ENCODE results near the gene TWF1.

TWF1 gene

DNA sequence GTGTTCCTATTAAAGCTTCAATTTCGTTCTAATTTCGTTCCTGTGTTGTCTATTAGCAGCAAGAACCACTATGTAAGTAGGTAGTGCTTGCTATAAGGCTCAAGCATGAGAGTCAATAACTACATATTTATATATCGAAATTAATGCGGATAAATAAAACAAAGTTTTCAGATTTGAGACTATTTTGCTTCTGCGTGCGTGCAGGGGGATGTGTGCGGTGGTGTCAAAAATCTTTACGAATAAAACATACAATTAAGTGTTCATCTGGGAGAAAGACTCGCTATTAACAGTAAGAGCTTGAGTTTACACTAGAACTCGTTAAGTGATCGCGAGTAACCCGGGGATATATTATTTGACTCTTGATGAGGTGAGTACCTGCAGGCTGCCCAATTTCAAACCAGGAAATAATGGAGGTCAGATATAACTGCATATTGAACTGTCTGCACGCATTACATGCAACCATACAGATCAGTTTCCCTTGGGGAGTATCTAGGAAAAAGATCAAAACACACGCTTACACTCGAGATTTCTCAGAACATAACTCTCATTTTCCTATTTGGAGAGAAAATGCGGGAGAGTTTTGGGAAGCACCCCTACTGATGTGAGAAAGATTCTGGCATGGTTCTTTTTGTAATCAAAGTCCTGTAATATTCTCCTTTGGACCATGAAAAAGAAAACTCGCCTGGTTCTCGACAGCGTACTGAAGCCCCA is 813 bp downstream of the TWF1 start:
- TF ChIP-seq, protein P1, sequence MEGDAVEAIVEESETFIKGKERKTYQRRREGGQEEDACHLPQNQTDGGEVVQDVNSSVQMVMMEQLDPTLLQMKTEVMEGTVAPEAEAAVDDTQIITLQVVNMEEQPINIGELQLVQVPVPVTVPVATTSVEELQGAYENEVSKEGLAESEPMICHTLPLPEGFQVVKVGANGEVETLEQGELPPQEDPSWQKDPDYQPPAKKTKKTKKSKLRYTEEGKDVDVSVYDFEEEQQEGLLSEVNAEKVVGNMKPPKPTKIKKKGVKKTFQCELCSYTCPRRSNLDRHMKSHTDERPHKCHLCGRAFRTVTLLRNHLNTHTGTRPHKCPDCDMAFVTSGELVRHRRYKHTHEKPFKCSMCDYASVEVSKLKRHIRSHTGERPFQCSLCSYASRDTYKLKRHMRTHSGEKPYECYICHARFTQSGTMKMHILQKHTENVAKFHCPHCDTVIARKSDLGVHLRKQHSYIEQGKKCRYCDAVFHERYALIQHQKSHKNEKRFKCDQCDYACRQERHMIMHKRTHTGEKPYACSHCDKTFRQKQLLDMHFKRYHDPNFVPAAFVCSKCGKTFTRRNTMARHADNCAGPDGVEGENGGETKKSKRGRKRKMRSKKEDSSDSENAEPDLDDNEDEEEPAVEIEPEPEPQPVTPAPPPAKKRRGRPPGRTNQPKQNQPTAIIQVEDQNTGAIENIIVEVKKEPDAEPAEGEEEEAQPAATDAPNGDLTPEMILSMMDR (IDR thresholded peaks at IDR 0.05), result no peak
- peaks cover 5% of the 10 kb centered on the region for H3K27me3 ChIP-seq
- H3K9me3 ChIP-seq, result no peaks in the 10 kb centered on the region
- H3K4me3 ChIP-seq (ENCODE audit: low read depth in 1 of 2, low read length in 1 of 2), result peak overlapping the region; percentile 90 to 91
- peak overlapping the region; percentile 88 for H3K27ac ChIP-seq
- peaks cover 34% of the 10 kb centered on the region for H3K36me3 ChIP-seq
- peaks cover 49% of the 10 kb centered on the region in 2 experiments for H3K4me1 ChIP-seq (ENCODE audit: control insufficient read depth in 1 of 2, insufficient read depth in 1 of 2, low read depth in 1 of 2, low read length in 1 of 2)

DNA sequence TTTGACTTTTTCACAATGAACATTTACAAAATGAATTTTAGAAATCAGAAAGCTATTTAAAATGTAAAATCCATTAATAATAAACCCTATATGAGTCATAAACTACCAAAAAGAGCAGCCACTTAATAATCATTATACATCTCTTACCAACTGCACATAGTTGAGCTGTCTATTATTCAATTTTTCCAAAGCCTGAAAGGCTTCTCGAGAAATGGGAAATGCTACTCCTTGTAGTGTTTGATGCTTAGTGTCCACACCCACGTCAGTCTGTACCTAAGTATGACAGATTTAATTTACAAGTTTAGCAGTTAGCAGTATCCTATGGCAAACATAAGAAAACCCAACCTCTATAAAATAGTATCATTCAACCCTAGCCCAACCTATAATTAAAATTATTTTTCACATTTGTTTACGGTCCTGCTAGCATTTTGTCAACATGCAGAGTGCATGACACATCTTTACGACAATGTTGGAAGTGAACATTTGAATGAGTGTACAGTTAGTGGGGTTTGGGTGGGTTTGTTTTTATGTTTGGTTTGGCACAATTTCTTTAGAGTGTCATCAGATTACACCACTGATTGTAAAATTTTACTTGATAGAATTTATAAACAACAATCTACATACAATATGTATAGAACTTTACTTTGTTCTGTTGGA is 8.4 kb downstream of the TWF1 start:
- TF ChIP-seq, protein P1 (IDR thresholded peaks at IDR 0.05), result no peak
- no peaks in the 10 kb centered on the region for H3K9me3 ChIP-seq
- peaks cover 0 to 1% of the 10 kb centered on the region in 2 experiments for H3K4me1 ChIP-seq (ENCODE audit: control insufficient read depth in 1 of 2, insufficient read depth in 1 of 2, low read depth in 1 of 2, low read length in 1 of 2)
- no peak overlapping the region for H3K4me3 ChIP-seq (ENCODE audit: low read depth in 1 of 2, low read length in 1 of 2)
- no peaks in the 10 kb centered on the region for H3K27me3 ChIP-seq
- no peak overlapping the region for H3K27ac ChIP-seq
- H3K36me3 ChIP-seq, result peaks cover 95% of the 10 kb centered on the region

DNA sequence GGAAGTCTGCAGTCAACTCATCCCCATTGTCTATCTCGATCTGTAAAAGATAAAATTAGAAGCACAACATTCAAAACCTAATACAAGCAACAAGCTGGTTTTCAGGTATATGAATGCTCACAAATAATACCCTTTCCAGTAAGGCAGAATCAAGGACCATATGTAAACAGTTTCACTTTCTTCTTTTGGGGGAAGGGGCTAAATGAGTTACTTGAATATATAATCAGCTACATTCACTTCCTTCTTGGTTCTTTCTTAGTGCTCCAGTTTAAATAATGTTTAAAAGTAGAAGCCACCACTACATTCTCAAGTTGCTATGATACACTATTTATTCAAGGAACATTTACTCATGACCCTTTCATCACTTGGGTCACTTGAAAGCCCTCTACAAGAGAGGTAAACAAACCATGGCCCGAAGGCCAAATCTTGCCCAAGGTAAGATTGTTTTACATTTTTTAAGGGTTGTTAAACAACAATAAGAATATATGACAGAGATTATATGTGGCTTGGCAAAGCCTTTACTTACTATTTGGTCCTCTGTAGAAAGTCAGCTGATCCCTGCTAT is 10.3 kb downstream of the TWF1 start:
- peaks cover 86% of the 10 kb centered on the region for H3K36me3 ChIP-seq
- H3K4me3 ChIP-seq (ENCODE audit: low read depth in 1 of 2, low read length in 1 of 2), result no peak overlapping the region
- no peak overlapping the region for H3K27ac ChIP-seq
- H3K9me3 ChIP-seq, result no peaks in the 10 kb centered on the region
- TF ChIP-seq, protein P1 (IDR thresholded peaks at IDR 0.05), result no peak
- no peaks in the 10 kb centered on the region for H3K4me1 ChIP-seq (ENCODE audit: control insufficient read depth in 1 of 2, insufficient read depth in 1 of 2, low read depth in 1 of 2, low read length in 1 of 2)
- H3K27me3 ChIP-seq, result no peaks in the 10 kb centered on the region

DNA sequence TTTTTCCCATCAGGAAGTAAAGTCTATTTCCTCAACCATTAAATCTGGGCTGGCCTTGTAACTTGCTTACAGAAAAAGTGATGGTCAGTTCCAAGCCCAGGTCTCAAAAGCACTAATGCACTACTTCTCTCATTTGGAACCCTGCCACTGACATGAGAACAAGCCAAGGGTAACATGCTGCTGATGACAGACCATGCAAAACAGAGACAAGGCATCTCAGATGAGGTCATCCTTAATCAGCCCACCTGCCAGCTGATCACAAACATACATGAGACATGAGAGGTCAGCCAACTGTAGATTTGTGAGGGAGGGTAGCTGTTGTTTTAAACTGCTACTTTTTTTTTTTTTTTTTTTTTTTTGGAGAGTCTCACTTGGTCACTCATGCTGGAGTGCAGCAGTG is 16.2 kb downstream of the TWF1 start:
- TF ChIP-seq, protein P1 (IDR thresholded peaks at IDR 0.05), result no peak
- Histone ChIP-seq H3K27ac (no peak overlapping the region), H3K36me3 (peaks cover 70% of the 10 kb centered on the region), H3K27me3 (no peaks in the 10 kb centered on the region), H3K4me3 (ENCODE audit: low read depth in 1 of 2, low read length in 1 of 2) (no peak overlapping the region), H3K4me1 (ENCODE audit: control insufficient read depth in 1 of 2, insufficient read depth in 1 of 2, low read depth in 1 of 2, low read length in 1 of 2) (no peaks in the 10 kb centered on the region), H3K9me3 (no peaks in the 10 kb centered on the region)

DNA sequence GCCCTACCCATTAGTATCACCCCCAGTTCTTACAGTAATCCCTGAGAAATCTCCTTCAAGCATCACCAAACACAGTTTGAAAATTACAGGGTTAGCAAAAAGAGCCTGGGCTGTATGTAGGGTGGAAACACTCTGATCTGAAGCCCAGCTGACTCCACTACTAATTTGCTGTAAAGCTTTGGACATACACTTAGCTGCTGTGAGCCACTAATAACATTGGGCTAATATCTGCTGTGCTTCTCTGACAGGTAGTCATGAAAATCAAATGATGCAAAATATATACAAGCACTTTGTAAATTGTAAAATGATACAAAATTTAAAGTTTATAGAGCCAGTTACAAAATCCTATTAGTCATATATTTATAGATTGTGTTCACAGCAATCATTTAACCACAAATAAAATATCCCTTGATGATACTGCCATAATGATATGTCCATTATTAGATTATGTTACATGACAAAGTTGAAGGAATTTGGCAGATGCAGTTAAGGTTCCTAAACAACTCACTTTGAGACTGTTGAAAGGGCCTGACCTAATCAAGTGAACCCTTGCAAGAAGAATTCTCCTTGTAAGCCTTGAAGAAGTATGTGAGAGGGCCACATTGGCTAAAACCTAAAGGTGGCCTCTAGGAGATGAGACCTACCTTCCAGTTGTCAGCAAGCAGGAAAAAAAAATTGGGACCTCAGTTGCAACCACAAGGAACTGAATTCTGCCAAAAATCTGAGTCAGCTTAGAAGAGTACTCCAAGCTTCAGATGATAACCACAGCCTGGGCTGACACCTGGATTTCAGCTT is 19.0 kb downstream of the TWF1 start:
- Histone ChIP-seq H3K27ac (no peak overlapping the region), H3K4me3 (ENCODE audit: low read depth in 1 of 2, low read length in 1 of 2) (no peak overlapping the region), H3K27me3 (no peaks in the 10 kb centered on the region), H3K9me3 (no peaks in the 10 kb centered on the region), H3K4me1 (ENCODE audit: control insufficient read depth in 1 of 2, insufficient read depth in 1 of 2, low read depth in 1 of 2, low read length in 1 of 2) (no peaks in the 10 kb centered on the region), H3K36me3 (peaks cover 73% of the 10 kb centered on the region)
- TF ChIP-seq, protein P1 (IDR thresholded peaks at IDR 0.05), result no peak

Measured in neutrophil (primary cell).